Small intestine (tissue), 7 donors: Measurements from ENCODE around the gene SDR42E2. TPM values are rescaled to one million over a fixed set of nuclear protein-coding genes. Genes with fewer than 3 reads are reported as not detected.
"Not testable (repeated sequence)": the region's sequence is repeated elsewhere in the genome, so short reads cannot be mapped to it uniquely, and the experiment has no call there.

Source experiments
- DNase-seq, 2 donors: peaks; one replicate each; pipeline versions ENCODE4 v3.0.0 to v3.0.0-alpha.2; 2013
- FAIRE-seq: peaks from 2 replicates; lab custom pipeline; 2012; peaks lifted over from hg19 to GRCh38; lab: Jason Lieb, UNC
- H3K27ac ChIP-seq, 3 donors: one replicate each; pipeline ENCODE4 v1.5.1; 2013; ENCODE audit warnings: low read length in 2 of 3, mild to moderate bottlenecking in 2 of 3, control low read depth in 1 of 3, inconsistent platforms in 1 of 3, low read depth in 1 of 3, moderate library complexity in 1 of 3
- H3K27me3 ChIP-seq, 3 donors: one replicate each; pipeline ENCODE4 v1.6.1; 2013; ENCODE audit warnings: low read length in 3 of 3, inconsistent platforms in 1 of 3; ENCODE audit not compliant: control insufficient read depth in 3 of 3, insufficient read depth in 3 of 3
- H3K36me3 ChIP-seq, 3 donors: one replicate each; pipeline ENCODE4 v1.6.1; 2013; ENCODE audit warnings: low read length in 3 of 3, inconsistent platforms in 1 of 3, low read depth in 1 of 3, mild to moderate bottlenecking in 1 of 3, moderate library complexity in 1 of 3; ENCODE audit not compliant: control insufficient read depth in 3 of 3, insufficient read depth in 2 of 3
- H3K4me1 ChIP-seq, 3 donors: one replicate each; pipeline ENCODE4 v1.6.1; 2013; ENCODE audit warnings: low read length in 2 of 3, inconsistent platforms in 1 of 3, low read depth in 1 of 3, mild to moderate bottlenecking in 1 of 3, moderate library complexity in 1 of 3; ENCODE audit not compliant: control insufficient read depth in 3 of 3, insufficient read depth in 2 of 3
- H3K4me3 ChIP-seq, 3 donors: one replicate each; pipeline ENCODE4 v1.5.1; 2013; ENCODE audit warnings: low read length in 3 of 3, control low read depth in 1 of 3, inconsistent platforms in 1 of 3, low read depth in 1 of 3, mild to moderate bottlenecking in 1 of 3, moderate library complexity in 1 of 3
- H3K9me3 ChIP-seq, 2 donors: one replicate each; pipeline ENCODE4 v1.6.1; 2013; ENCODE audit warnings: low read depth in 1 of 2, low read length in 1 of 2; ENCODE audit not compliant: control insufficient read depth in 2 of 2, insufficient read depth in 1 of 2
- WGBS, 3 donors: extraction: QIAGEN DNeasy Blood & Tissue Kit; methylation state at CpG; one replicate each; pipeline ENCODE4 v1.1.7; 2013; 5-methylcytosine and 5-hydroxymethylcytosine counted together
- polyA plus RNA-seq, 4 donors: library from polyadenylated mRNA; stranded (reverse) in 3 of 4; unstranded in 1 of 4; fragments of 200-250 nt in 3 of 4; fragments of 120-200 nt in 1 of 4; gene quantifications; one replicate each; pipeline versions ENCODE4 v1.2.1 to v1.2.3, GENCODE V29; 2013
- donor health status: healthy with polysubstance abuse.
- donor health status: control.
- donor health status: control.
- donor health status: Bipolar disorder and iron deficiency.
- donor health status: healthy.

The SDR42E2 gene
- polyA plus RNA-seq, 4 donors = 0.01 to 0.03 TPM; not detected in 2

GRCh38 chr16:22126037-22126558 lies 36.2 kb upstream of the SDR42E2 start:
- Histone ChIP-seq H3K27ac (no peak overlapping the region), H3K4me3 (no peak overlapping the region), H3K4me1 (no peaks in the 10 kb centered on the region), H3K27me3 (no peaks in the 10 kb centered on the region), H3K9me3 (no peaks in the 10 kb centered on the region), H3K36me3 (no peaks in the 10 kb centered on the region)
- FAIRE-seq = no peak
- DNase-seq = no peak
- 84 to 89% (median 84%) methylated on average over 15 of the region's 15 CpGs for WGBS, 3 donors

GRCh38 chr16:22128537-22128936 lies 33.8 kb upstream of the SDR42E2 start:
- 80 to 94% (median 89%) methylated on average over 1 of the region's 1 CpG for WGBS, 3 donors
- not testable (repeated sequence) for H3K4me3 ChIP-seq, H3K27me3 ChIP-seq, H3K4me1 ChIP-seq, H3K9me3 ChIP-seq, DNase-seq, FAIRE-seq, H3K36me3 ChIP-seq, H3K27ac ChIP-seq

GRCh38 chr16:22130528-22130927 lies 31.8 kb upstream of the SDR42E2 start:
- H3K27ac ChIP-seq = no peak overlapping the region
- FAIRE-seq = no peak
- no peaks in the 10 kb centered on the region for H3K27me3 ChIP-seq
- DNase-seq = no peak
- no peaks in the 10 kb centered on the region for H3K4me1 ChIP-seq
- no peaks in the 10 kb centered on the region for H3K36me3 ChIP-seq
- H3K9me3 ChIP-seq = no peaks in the 10 kb centered on the region
- H3K4me3 ChIP-seq = no peak overlapping the region

- H3K36me3 ChIP-seq = no peaks in the 10 kb centered on the region
- no peaks in the 10 kb centered on the region for H3K27me3 ChIP-seq
- H3K4me3 ChIP-seq = no peak overlapping the region
- H3K9me3 ChIP-seq = no peaks in the 10 kb centered on the region
- WGBS, 3 donors = 83 to 90% (median 87%) methylated on average over 10 of the region's 10 CpGs
- DNase-seq (no peak), FAIRE-seq (no peak)
- H3K27ac ChIP-seq = no peak overlapping the region
- H3K4me1 ChIP-seq = no peaks in the 10 kb centered on the region
These were observed 29.5 kb upstream of the SDR42E2 start for GRCh38 chr16:22132801-22133200.

GRCh38 chr16:22138482-22138881 lies 23.8 kb upstream of the SDR42E2 start:
- no peaks in the 10 kb centered on the region for H3K4me1 ChIP-seq
- no peak overlapping the region for H3K4me3 ChIP-seq
- H3K27me3 ChIP-seq = peaks cover 0 to 4% (median 0%) of the 10 kb centered on the region in 3 donors
- WGBS, 3 donors = 74 to 78% (median 75%) methylated on average over 8 of the region's 8 CpGs
- no peaks in the 10 kb centered on the region for H3K36me3 ChIP-seq
- no peak overlapping the region for H3K27ac ChIP-seq
- no peak for DNase-seq
- no peaks in the 10 kb centered on the region for H3K9me3 ChIP-seq
- FAIRE-seq = no peak

- H3K4me3 ChIP-seq = no peak overlapping the region
- peaks cover 0 to 4% (median 0%) of the 10 kb centered on the region in 3 donors for H3K27me3 ChIP-seq
- no peaks in the 10 kb centered on the region for H3K9me3 ChIP-seq
- H3K36me3 ChIP-seq = no peaks in the 10 kb centered on the region
- no peaks in the 10 kb centered on the region for H3K4me1 ChIP-seq
- 33 to 64% (median 48%) methylated on average over 7 of the region's 7 CpGs for WGBS, 3 donors
- DNase-seq = no peak
- no peak for FAIRE-seq
- no peak overlapping the region for H3K27ac ChIP-seq
These were observed 23.3 kb upstream of the SDR42E2 start for GRCh38 chr16:22139008-22139407.

- Histone ChIP-seq H3K36me3 (no peaks in the 10 kb centered on the region), H3K4me1 (no peaks in the 10 kb centered on the region), H3K9me3 (no peaks in the 10 kb centered on the region), H3K27me3 (peaks cover 0 to 4% (median 0%) of the 10 kb centered on the region in 3 donors), H3K4me3 (no peak overlapping the region), H3K27ac (no peak overlapping the region)
- no peak for FAIRE-seq
- DNase-seq = no peak
- 55 to 76% (median 63%) methylated on average over 1 of the region's 1 CpG for WGBS, 3 donors
These were observed 22.6 kb upstream of the SDR42E2 start for GRCh38 chr16:22139732-22140131.

- Histone ChIP-seq H3K4me3 (no peak overlapping the region), H3K27me3 (peaks cover 0 to 4% (median 0%) of the 10 kb centered on the region in 3 donors), H3K27ac (no peak overlapping the region), H3K4me1 (no peaks in the 10 kb centered on the region), H3K36me3 (no peaks in the 10 kb centered on the region), H3K9me3 (no peaks in the 10 kb centered on the region)
- FAIRE-seq = no peak
- DNase-seq = no peak
- 79 to 88% (median 83%) methylated on average over 1 of the region's 1 CpG for WGBS, 3 donors
These were observed 20.5 kb upstream of the SDR42E2 start for GRCh38 chr16:22141767-22142166.

- DNase-seq (no peak), FAIRE-seq (no peak)
- Histone ChIP-seq H3K36me3 (no peaks in the 10 kb centered on the region), H3K4me3 (no peak overlapping the region), H3K9me3 (no peaks in the 10 kb centered on the region), H3K27ac (no peak overlapping the region), H3K27me3 (no peaks in the 10 kb centered on the region), H3K4me1 (no peaks in the 10 kb centered on the region)
- 87 to 89% (median 89%) methylated on average over 6 of the region's 6 CpGs for WGBS, 3 donors
These were observed 17.8 kb upstream of the SDR42E2 start for GRCh38 chr16:22144520-22144919.
